Activated CD4-positive, CD25-positive, alpha-beta regulatory T cell treated with anti-CD3 and anti-CD28 coated beads, Interleukin-2, amount 50 U/mL, for 16 hours (primary cell): ENCODE results near the gene RAI1.
A peak's percentile ranks its signal among the peaks of the same experiment; 100 is the strongest.

Experiments
- DNase-seq: peaks from one replicate; pipeline ENCODE4 v3.0.0-alpha.2; 2020; ENCODE audit warnings: low read depth, low spot score

RAI1 gene

DNA sequence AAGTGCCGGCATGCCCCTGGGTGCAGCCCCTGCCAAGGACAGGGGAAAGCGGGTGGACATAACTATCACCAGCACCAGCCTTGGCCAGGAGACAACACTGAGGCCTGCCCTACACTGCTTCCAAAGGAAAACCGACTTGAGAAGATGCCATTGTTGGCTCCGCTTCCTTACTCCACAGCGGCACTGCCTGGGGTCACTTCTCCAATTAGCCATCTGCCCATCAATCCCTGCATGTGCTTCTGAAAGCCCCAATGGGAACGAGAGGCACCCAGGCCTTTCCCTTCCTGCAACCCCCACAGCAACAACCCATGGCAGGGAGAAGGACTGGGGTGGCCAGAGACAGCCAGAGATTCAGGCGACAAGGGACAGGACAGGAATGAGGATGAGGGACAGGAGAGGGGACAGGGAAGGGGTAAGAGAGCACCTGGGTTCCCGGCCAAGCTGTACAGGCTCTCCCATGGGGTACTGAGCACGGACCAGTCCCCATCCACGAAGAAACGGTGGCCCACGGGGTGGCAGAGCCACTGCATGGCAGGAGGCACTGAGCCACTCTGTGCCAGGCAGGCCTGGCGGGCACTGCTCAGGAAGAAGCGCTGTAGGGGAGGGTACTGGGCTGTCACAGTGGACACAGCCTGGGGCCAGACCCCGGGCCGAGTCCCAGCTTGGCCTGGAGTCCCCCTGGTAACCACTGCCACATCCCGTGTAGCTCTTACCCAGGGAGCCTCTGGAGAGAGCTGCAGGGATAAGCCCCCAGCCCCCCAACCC lies 134.4 kb downstream of the RAI1 start:
- no peak for DNase-seq

DNA sequence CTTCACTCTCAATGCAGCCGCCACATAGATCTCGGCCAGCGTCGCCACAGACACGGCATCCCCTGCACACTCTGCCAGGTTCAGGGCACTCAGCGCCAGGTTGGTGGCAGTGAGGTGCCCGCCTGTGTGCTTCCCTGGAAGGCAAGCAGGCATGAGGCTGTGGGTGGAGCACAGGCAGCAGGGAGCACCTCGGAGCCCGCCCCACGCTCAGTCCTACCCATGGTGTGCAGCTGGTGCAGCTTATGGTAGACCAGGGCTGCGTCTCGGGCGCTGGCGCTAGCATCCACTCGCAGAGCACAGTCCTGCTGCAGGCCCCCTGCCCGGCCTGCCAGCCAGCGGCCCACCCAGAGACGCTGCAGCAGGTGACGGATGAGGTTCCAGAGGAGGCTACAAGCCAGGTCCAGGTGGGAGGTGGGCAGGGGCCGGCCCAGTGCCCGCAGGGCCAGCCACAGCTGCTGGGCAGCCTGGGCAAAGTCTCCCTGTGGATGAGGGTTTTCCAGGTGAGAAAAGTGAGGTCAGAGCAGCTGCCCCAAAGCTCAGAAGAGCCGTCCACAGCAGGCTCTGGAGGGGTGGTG lies 135.1 kb downstream of the RAI1 start:
- DNase-seq: no peak

DNA sequence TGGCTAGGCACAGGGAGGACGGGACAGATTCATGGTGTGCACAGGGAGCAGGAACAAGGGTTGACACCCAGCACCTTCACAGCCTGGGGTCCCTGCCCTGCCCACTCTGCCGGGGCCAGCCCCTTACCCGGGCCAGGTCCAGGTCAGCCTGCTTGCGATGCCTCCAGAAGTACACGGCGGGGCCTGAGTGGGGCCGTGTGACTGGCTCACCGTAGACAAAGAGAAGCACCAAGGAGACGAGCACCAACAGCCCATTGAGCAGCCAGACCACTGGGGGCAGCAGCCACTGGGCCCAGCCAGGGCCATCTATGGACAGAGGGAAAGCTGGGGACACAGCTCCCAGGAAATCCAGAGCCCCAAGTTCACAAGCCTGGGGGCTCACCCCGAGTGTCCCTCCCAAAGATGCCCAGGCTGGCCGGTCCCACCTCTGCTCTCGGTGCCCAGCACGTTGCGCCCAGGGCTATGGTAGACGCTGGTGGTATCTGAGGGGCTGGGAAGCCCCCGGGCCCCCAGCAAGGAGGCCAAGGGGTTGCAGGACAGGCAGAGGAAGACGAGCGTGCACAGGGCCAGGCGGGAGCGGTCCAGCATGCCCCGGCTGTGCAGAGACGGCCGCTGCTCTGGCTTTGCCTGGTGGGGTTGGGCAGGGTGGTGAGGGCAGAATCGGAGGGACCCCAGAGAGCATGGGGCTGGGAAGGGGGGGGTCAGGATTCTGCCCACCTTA lies 135.7 kb downstream of the RAI1 start:
- no peak for DNase-seq

DNA sequence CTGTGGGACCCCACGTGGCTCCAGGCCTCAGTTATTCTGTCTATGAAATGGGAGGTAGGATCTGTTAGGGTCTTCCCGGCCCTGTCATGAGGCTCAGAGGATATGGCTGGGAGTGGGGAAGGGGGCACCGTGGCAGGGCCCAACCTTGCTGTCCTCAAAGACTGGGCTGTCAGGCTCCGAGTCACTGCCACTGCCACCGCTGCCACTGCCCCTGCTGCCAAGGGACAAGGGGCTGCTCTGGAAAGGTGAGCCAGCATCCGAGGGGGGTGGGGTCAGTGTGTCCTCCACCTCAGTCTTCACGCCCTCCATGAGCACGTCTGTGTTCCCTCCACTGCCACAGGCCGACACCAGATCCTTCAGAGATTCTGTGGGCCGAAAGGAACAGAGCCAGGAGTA lies 136.3 kb downstream of the RAI1 start:
- no peak for DNase-seq

DNA sequence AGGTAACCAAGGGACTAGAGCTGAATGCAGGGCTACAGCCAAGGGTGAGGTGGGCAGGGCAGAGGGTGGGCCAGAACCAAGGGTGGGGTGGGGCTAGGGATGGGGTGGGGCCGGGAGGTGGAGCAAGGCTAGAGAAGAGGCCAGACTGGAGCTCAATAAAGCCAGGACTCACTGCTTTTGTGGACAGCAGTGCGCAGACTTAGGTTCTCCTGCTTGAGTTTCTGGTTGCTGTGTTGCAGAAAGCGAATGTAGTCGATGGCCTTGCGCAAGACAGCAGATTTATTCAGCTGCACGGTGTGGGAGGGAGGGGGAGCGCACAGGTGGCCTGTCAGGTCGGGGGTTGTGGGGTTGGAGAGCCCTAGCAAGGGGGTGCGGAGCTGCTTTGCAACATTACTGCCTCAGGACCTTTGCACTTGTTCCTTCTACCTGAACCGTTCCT lies 136.8 kb downstream of the RAI1 start:
- DNase-seq: no peak

GRCh38 chr17:17819111-17819510 lies 137.9 kb downstream of the RAI1 start:
- DNase-seq: no peak

DNA sequence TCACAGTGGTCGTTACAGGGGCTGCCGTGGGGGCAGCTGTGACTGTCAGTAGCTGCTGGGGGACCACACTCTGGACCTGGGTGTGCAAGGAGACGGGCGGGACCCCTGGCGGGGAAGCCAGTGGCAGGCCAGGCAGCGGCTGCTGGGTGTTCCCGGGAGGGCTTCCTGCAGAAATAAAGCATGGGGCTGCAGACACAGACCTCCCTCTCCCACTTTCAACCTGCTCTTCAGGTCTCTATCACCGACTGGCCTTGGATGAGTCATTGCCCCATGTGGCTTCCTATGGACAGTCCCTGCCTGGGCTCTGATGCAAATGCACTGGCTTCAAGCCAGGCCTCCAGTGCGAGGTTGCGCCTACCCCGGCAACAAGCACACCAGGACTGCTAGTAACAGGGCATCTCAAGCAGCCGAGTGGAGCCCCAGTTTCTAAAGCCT lies 138.3 kb downstream of the RAI1 start:
- peak; percentile 31 for DNase-seq

- DNase-seq: no peak
Observed at GRCh38 chr17:17820046-17820445, 138.8 kb downstream of the RAI1 start.

GRCh38 chr17:17820463-17821158 lies 139.4 kb downstream of the RAI1 start:
- DNase-seq: no peak

- DNase-seq: no peak
Observed at GRCh38 chr17:17822189-17822588, 140.9 kb downstream of the RAI1 start.

DNA sequence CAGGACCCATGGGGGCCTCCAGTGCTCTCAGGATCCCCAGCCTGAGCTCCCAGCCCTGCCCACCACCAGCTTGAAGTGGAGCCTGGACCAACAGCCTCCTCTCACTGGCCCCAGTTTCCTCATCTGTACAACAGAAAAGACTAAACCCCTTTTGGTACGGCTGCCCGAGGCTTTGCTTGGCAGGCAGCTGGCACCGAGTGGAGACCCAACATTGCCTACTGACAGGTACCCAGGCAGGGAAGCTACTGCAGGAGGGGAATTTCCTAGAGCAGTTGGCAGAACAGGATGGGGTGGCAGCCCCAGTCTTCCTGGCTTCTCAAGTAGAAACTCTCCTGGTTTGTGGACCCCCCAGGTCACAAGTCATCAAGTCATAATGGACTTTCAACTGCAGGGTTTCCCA lies 141.4 kb downstream of the RAI1 start:
- DNase-seq: no peak

DNA sequence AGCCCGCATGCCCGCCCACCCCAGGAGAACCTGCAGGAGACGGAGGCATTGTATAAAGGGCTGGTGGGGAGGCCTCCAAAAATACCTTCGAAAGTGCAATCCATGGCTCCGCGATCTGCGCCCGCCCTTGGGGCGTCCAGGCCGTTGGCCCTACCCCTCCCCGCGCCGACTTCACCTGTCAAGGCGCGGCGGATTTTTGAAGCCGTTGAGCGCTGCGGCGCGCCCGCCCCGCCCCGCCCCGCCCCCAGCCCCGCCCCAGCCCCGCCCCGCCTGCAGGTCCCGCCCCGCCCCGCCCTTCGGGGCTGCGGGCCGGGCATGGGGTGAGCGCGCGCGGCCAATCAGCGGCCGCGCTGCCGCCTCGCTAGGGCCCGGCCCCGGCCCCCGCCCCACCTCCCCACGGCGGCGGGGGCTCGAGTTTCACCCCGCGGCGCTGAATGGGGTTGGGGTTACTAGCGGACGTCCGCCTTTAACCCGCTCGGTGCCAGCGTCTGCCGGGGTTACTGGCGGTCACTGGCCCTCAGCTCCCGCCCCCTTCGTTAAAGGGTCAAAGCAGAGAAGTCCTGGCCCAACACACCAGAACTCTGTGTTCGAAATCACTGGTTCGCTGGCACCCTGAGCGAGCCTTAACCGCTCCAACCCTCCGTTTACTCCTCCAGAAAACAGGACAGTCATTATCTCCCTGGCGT lies 142.3 kb downstream of the RAI1 start:
- DNase-seq: peak; percentile 57

DNA sequence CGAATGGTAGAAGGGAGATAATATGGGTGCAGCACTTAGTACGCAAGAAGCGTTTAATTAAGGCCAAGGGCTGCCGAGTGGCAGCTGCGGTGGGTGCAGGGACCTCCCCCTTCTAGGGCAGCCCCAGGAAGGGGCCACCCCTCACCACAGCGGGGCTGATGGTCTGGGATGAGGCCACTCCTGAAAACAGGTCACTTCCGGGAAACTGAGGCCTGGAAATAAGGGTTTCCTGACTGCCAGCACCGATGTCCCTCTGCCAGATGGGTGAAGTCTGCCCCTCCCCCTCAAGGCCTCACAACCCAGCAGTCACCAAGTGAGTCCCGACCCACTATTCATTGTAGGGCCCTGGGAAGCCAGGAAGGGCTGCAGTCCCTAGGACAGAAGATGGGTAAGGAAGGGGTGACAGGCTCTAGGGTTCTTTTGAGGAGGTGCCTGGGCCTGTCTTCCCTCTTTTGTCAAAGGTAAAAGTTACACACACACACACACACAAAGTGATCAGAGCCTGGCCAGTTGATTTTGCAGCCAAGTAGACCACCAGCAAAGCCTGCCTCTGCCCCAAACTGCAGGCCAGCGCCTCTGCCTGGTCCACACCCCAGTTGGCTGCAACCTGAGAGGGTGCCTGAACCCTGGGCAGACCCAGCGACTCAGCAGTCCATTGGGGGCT lies 143.0 kb downstream of the RAI1 start:
- DNase-seq: no peak

DNA sequence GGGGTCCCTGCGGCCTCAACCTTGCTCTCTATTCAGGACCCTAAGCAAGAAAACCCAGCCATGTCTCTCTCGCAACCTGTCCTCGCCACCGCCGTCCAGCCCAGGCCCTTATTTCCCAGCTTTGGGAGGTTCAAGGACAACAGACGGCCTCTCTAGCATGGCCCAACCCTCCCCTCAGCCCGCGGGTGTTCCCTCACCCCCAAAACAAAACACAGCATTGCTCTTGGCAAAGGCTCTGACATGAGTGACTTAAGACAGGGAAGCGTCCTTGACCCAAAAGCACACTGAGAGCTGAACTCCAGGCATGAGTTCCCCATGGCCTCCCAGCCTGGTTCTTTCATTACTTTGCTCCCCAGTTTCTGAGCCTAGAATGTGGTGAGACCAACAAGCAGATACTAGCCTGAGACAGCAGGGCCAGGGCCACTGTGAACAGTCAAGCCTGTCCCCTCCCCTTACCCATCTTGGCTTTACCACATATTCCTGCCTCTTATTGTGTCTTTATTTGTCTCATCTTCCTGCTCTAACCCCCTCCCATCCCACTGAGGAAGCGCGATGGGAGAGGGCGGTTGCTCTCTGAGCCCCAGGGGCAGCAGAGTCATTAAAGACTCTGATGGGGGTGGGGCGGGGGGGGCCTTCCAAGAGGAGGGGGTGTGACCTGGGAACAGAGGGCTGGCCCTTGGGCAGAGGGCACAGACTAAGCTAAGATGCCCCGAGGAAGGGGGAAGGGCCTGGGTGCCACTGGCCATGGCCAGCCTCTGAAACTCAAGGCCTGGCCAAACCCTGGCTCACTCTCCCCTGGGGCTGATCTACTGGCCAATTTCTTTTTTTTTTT lies 143.7 kb downstream of the RAI1 start:
- no peak for DNase-seq

DNA sequence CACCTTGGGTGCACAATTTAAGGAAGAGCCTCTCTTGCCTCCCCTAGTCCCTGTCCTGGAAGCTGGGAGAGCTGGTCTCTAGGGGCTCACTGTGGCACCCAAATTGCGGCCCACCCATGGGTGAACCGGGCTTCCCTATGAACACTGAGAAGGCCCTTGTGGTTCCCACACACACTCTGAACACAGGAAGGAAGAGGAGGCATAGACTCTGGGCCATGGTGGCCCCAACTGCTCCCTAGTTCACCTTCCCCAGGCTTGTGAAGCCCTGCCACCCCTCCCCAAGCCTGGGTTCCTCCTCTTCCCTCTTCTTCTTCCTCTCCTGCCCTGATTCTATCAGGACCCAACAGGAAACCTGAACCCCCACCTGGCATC lies 145.1 kb downstream of the RAI1 start:
- no peak for DNase-seq

DNA sequence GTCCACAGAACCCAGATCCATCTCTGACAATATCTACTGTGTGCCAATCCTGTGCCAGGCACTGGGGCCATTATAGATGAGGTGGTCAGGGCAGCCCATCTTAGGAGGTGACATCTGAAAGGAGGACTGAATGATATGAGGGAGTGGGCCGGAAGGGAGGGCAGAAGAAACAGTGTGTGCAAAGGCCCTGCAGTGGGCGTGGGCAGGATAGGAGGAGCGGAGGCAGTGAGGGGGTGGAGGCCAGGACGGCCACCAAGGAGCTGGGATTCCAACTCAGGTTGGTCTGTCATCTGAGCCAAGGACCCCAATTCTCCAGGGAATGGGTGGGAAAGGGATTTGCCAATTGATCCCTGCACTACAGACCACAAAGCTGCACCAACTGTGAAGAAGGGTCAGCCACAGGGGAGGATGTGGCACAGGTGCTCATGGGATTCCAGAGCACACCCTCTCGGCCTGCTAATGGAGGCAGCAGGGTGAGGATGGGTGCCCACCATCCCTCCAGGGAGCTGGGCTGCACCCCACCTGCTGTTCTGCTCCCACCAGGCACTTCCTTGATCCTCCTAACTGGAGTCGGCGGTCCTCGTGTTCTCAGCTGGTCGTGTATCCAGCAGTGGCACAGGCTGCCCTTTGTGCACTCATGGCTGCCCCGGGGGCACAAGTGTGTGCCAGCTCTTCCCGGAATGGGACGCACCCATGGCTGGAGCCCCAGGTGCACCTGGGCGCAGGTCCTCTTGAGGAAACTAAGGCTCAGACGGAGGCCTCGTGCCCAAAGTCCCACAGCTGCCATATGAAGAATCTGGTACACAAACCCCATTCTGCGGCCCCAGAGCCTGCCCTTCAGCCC lies 145.9 kb downstream of the RAI1 start:
- no peak for DNase-seq

- DNase-seq: no peak
Observed at GRCh38 chr17:17827826-17828621, 146.8 kb downstream of the RAI1 start.

GRCh38 chr17:17830269-17830567 lies 149.0 kb downstream of the RAI1 start:
- DNase-seq: no peak

GRCh38 chr17:17830740-17831207 lies 149.5 kb downstream of the RAI1 start:
- DNase-seq: no peak
